NB4 (cell line): ENCODE data around the gene TGFBR1.

Experiments
- POLR2A ChIP-seq: IDR thresholded peaks from 2 replicates; pipeline ENCODE4 v1.6.1; 2011; ENCODE audit warnings: mild to moderate bottlenecking; ENCODE audit not compliant: insufficient read length; ENCODE audit errors: extremely low read depth
- TF ChIP-seq, protein P1 (sequence below): IDR thresholded peaks from one replicate; pipeline ENCODE4 v1.5.1; 2012; ENCODE audit warnings: low read depth, low read length

DNA sequence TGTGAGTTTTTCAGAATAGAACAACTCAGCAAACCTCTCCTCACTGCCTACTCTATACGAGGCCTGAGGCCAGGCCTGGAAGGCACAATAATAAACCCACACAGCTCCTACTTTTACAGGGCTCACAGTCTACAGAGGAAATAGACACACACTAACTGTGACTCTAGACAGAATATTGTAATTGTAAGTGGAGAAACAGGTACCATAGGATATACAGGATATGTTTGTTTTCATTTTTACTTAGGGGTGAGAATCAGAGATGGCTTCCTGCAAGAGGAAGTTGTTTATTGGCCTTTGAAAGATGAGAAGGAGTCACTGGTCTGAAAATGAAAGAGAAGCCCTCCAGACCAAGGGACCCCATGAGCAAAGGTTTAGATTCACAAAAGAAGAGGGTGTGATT, 35.8 kb upstream of the TGFBR1 start:
- no peak for TF ChIP-seq POLR2A
- TF ChIP-seq, protein P1, sequence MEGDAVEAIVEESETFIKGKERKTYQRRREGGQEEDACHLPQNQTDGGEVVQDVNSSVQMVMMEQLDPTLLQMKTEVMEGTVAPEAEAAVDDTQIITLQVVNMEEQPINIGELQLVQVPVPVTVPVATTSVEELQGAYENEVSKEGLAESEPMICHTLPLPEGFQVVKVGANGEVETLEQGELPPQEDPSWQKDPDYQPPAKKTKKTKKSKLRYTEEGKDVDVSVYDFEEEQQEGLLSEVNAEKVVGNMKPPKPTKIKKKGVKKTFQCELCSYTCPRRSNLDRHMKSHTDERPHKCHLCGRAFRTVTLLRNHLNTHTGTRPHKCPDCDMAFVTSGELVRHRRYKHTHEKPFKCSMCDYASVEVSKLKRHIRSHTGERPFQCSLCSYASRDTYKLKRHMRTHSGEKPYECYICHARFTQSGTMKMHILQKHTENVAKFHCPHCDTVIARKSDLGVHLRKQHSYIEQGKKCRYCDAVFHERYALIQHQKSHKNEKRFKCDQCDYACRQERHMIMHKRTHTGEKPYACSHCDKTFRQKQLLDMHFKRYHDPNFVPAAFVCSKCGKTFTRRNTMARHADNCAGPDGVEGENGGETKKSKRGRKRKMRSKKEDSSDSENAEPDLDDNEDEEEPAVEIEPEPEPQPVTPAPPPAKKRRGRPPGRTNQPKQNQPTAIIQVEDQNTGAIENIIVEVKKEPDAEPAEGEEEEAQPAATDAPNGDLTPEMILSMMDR = no peak
